ENCODE results near the gene OLFML1. TPM values are rescaled to one million over a fixed set of nuclear protein-coding genes. Genes with fewer than 3 reads are reported as not detected.

OLFML1 gene
- total RNA-seq, 2 donors from 2014 or later: 0.81 to 1.5 TPM

DNA sequence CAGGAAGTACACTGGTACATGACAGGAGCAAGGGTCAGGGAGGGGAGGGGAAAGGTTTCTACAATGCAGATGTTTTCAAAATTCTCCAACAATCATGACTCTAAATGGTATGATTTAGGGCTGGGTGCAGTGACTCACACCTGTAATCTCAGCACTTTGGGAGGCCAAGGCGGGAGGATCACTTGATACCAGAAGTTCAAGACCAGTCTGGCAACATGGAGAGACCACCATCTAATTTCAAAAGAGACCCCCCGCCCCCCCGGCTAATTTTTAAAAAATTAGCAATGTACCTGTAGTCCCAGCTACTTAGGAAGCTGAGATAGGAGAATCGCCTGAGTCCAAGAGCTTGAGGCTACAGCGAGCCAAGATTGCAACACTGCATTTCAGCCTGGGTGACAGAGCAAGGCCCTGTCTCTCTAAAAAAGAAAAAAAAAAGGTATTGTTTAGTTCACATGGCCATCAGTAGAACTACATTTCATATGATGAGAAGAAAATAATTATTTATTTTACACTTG is 15.9 kb upstream of the OLFML1 start:
- Histone ChIP-seq H3K4me1 (ENCODE audit: control insufficient read depth, insufficient read depth, low read length) (no peaks in the 10 kb centered on the region), H3K36me3 (ENCODE audit: control insufficient read depth, insufficient read depth, low read length) (no peaks in the 10 kb centered on the region), H3K27me3 (ENCODE audit: control insufficient read depth, insufficient read depth, low read length, poor library complexity, severe bottlenecking) (no peaks in the 10 kb centered on the region), H3K4me3 (ENCODE audit: low read length) (no peak overlapping the region), H3K27ac (ENCODE audit: low read depth, low read length) (no peak overlapping the region), H3K9me3 (ENCODE audit: control insufficient read depth, low read length) (no peaks in the 10 kb centered on the region), H3K9ac (ENCODE audit: extremely low read depth, low read length, poor library complexity, severe bottlenecking) (no peak overlapping the region)
- Mint-ChIP-seq H3K27me3 (ENCODE audit: insufficient read depth) (no peaks in the 10 kb centered on the region), H3K4me1 (no peaks in the 10 kb centered on the region), H3K36me3 (ENCODE audit: low read depth) (no peaks in the 10 kb centered on the region), H3K4me3 (no peak overlapping the region), H3K27ac (no peak overlapping the region), H3K9me3 (no peaks in the 10 kb centered on the region)
- no peak for DNase-seq
- TF ChIP-seq, protein P1, sequence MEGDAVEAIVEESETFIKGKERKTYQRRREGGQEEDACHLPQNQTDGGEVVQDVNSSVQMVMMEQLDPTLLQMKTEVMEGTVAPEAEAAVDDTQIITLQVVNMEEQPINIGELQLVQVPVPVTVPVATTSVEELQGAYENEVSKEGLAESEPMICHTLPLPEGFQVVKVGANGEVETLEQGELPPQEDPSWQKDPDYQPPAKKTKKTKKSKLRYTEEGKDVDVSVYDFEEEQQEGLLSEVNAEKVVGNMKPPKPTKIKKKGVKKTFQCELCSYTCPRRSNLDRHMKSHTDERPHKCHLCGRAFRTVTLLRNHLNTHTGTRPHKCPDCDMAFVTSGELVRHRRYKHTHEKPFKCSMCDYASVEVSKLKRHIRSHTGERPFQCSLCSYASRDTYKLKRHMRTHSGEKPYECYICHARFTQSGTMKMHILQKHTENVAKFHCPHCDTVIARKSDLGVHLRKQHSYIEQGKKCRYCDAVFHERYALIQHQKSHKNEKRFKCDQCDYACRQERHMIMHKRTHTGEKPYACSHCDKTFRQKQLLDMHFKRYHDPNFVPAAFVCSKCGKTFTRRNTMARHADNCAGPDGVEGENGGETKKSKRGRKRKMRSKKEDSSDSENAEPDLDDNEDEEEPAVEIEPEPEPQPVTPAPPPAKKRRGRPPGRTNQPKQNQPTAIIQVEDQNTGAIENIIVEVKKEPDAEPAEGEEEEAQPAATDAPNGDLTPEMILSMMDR (conservative IDR thresholded peaks at IDR 0.05): no peak
- 90 to 94% methylated on average over 3 to 5 of the region's 5 CpGs for WGBS, 2 experiments (ENCODE audit: insufficient coverage in 1 of 2, insufficient read length in 1 of 2)

DNA sequence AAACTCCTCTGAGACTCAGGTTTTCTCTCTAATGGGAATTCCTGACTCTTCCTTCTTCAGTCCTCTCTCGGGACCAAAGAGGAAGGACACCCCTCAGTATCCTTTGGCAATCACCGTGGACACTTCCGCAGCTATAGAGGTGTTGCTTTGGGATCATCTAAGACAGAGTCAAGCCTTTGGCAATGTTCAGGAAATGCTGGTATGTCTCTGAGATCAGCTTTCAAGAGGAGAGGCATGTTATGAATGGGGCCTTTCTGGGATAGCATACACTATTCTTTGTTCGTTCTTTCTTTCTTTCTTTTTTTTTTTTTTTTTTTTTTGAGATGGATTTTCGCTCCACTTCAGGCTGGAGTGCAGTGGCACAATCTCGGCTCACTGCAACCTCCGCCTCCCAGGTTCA is 14.2 kb upstream of the OLFML1 start:
- no peak for DNase-seq
- WGBS, 2 experiments (ENCODE audit: insufficient coverage in 1 of 2, insufficient read length in 1 of 2): 89% methylated on average over 6 of the region's 7 CpGs; no CpG with 5 or more reads in 1 of the 2 experiments
- H3K4me3 Mint-ChIP-seq: no peak overlapping the region
- Histone ChIP-seq H3K9me3 (ENCODE audit: control insufficient read depth, low read length) (no peaks in the 10 kb centered on the region), H3K9ac (ENCODE audit: extremely low read depth, low read length, poor library complexity, severe bottlenecking) (no peak overlapping the region), H3K36me3 (ENCODE audit: control insufficient read depth, insufficient read depth, low read length) (no peaks in the 10 kb centered on the region), H3K4me3 (ENCODE audit: low read length) (no peak overlapping the region), H3K4me1 (ENCODE audit: control insufficient read depth, insufficient read depth, low read length) (no peaks in the 10 kb centered on the region), H3K27ac (ENCODE audit: low read depth, low read length) (no peak overlapping the region), H3K27me3 (ENCODE audit: control insufficient read depth, insufficient read depth, low read length, poor library complexity, severe bottlenecking) (no peaks in the 10 kb centered on the region)
- H3K36me3 Mint-ChIP-seq (ENCODE audit: low read depth): no peaks in the 10 kb centered on the region
- no peak overlapping the region for H3K27ac Mint-ChIP-seq
- TF ChIP-seq, protein P1 (conservative IDR thresholded peaks at IDR 0.05): no peak
- H3K27me3 Mint-ChIP-seq (ENCODE audit: insufficient read depth): no peaks in the 10 kb centered on the region
- no peaks in the 10 kb centered on the region for H3K9me3 Mint-ChIP-seq
- H3K4me1 Mint-ChIP-seq: no peaks in the 10 kb centered on the region

DNA sequence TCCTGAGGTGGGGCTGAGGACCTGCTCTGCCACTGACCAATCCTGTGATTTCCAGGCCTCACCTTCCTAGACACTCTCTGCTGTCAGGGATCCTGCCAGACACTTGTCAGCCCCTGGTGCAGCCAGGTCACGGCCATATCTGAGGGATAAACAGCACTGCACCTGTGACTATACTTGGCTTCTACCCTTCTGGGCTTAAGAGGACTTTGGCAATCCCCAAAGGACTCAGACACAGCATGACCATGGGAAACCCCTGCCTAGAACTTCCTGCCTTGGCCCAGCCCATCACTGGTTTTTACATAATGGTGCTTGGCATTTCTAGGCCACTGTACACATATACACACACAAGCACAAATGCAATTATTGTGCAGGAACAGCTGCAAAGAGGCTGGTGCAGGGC is 11.6 kb upstream of the OLFML1 start:
- TF ChIP-seq, protein P1 (conservative IDR thresholded peaks at IDR 0.05): no peak

More for the DNA sequence above, 11.6 kb upstream of the OLFML1 start:
- no peak overlapping the region for H3K4me3 Mint-ChIP-seq
- H3K4me1 Mint-ChIP-seq: no peaks in the 10 kb centered on the region
- DNase-seq: no peak
- 20 to 54% methylated on average over 1 of the region's 1 CpG for WGBS, 2 experiments (ENCODE audit: insufficient coverage in 1 of 2, insufficient read length in 1 of 2)
- no peaks in the 10 kb centered on the region for H3K9me3 ChIP-seq (ENCODE audit: control insufficient read depth, low read length)
- H3K4me1 ChIP-seq (ENCODE audit: control insufficient read depth, insufficient read depth, low read length): no peaks in the 10 kb centered on the region
- no peaks in the 10 kb centered on the region for H3K9me3 Mint-ChIP-seq
- H3K27ac Mint-ChIP-seq: no peak overlapping the region
- no peak overlapping the region for H3K4me3 ChIP-seq (ENCODE audit: low read length)
- H3K27me3 Mint-ChIP-seq (ENCODE audit: insufficient read depth): peaks cover 2% of the 10 kb centered on the region
- no peak overlapping the region for H3K27ac ChIP-seq (ENCODE audit: low read depth, low read length)
- H3K9ac ChIP-seq (ENCODE audit: extremely low read depth, low read length, poor library complexity, severe bottlenecking): no peak overlapping the region
- no peaks in the 10 kb centered on the region for H3K36me3 ChIP-seq (ENCODE audit: control insufficient read depth, insufficient read depth, low read length)
- H3K36me3 Mint-ChIP-seq (ENCODE audit: low read depth): no peaks in the 10 kb centered on the region
- H3K27me3 ChIP-seq (ENCODE audit: control insufficient read depth, insufficient read depth, low read length, poor library complexity, severe bottlenecking): no peaks in the 10 kb centered on the region

Data from endodermal cell (in vitro differentiated cells).